Measurements from ENCODE around the gene PCSK2.

Gene PCSK2

DNA sequence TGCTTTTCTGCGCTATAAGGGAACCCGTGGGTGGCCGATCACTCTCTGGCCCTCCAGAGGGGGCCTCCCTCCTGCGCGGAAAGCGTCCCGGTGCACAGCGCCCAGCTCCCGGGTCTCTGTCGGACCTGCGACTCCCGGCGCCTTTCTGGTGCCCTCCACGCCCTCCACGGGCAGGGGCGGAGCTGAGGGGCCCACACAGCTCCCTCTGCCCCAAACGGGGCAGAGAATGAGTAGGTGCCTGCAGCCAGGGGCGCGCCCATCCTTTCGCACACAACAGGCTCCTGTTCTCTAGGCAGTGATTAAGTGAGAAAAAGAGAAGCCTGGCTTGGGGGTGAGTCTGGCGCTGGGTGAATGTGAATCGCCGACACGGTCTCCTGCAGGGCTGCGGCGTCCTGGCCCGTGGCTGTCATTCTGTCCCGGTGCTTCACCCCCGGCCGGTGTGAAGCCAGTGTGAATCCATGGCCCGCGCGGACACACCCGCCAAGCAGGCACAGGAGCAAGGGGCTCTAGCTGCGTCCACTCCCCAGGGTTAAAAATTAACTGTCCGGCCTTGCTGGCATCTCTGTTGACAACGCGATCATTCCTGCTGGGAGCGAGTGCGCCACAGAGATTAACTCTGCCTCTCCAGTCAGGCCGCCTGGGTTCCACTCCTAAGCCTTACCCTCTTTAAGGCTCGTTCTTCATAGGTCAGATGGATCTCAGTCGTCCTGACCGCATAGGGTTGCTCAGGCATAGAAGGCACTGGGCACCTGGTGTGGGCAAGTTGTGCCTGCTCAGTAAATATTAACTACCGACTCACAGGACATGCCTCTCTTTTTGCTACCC lies 88.8 kb downstream of the PCSK2 start:
- TF ChIP-seq, protein P1, sequence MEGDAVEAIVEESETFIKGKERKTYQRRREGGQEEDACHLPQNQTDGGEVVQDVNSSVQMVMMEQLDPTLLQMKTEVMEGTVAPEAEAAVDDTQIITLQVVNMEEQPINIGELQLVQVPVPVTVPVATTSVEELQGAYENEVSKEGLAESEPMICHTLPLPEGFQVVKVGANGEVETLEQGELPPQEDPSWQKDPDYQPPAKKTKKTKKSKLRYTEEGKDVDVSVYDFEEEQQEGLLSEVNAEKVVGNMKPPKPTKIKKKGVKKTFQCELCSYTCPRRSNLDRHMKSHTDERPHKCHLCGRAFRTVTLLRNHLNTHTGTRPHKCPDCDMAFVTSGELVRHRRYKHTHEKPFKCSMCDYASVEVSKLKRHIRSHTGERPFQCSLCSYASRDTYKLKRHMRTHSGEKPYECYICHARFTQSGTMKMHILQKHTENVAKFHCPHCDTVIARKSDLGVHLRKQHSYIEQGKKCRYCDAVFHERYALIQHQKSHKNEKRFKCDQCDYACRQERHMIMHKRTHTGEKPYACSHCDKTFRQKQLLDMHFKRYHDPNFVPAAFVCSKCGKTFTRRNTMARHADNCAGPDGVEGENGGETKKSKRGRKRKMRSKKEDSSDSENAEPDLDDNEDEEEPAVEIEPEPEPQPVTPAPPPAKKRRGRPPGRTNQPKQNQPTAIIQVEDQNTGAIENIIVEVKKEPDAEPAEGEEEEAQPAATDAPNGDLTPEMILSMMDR (IDR thresholded peaks at IDR 0.05; ENCODE audit: extremely low read depth, missing control alignments) = no peak
- DNase-seq (ENCODE audit: low spot score) = no peak

DNA sequence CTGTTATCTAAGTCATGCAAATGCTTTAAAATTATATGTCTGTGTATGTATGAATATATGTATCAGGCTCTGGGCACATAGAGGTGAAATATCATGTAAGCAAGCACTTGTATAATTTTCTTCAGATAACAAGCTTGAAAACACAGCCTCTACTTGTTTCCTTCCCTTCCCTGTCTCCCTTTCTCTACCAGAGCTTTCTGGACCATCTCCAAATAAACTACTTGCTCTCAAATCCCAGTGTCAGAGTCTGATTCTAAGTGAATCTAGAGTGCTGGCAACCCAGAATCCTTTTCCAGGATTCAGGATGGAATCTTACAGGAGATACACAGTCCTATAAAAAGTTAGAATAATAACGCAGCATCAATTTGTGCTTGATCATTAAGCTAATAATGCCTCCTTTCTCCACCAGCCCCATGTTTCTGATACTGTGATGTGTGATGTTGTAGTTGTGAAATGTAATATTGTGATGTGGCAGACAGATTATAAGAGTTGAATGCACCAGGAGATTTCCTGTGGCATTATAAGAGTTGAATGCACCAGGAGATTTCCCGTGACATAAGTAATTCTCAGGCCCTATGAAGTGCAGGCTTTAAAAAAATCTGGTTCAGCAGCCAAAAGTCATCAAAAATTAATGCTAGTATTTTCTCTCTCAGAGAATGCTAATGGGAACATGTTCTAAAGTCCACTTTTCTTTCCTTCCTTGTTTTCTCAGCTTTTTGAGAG lies 89.6 kb downstream of the PCSK2 start:
- TF ChIP-seq, protein P1 (IDR thresholded peaks at IDR 0.05; ENCODE audit: extremely low read depth, missing control alignments) = no peak
- DNase-seq (ENCODE audit: low spot score) = no peak

DNA sequence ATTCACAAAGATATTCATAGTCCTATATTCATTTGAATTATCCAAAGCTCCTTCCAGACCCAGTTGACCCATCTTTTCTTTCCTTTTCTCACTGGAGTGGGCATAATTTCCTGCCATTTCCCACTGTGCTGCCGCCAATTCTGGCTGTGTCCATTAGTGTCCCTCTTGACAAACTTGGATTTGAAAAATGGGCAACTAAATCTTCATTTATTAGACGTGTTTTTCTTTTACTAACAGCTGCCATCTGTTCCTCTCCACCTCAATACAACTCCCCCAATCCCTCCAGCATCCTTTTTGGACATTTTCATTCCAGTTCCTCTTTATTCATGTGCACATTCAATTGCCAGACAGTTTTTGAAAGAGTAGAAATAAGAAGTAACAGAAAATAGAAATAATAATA lies 90.5 kb downstream of the PCSK2 start:
- DNase-seq (ENCODE audit: low spot score) = no peak
- TF ChIP-seq, protein P1 (IDR thresholded peaks at IDR 0.05; ENCODE audit: extremely low read depth, missing control alignments) = no peak

DNA sequence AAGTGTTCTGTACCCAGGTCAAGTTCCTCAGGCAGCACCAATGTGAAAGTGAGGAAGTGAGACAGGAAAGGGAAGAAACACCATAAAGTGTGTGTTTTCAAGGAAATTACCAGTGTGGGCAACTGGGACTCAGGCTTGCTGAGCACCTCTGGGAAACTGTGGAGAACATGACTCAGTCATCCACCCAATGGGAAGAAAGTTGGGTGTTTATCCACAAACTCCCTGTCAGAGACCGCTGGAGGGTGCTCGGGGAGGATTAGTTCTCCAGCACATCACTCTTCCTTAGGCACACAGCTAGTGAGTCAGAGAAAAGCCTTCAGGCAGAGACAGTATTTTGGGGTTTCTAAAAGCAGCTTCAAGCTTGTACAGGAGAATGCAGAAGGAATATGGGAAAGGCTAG lies 93.6 kb downstream of the PCSK2 start:
- no peak for DNase-seq (ENCODE audit: low spot score)
- TF ChIP-seq, protein P1 (IDR thresholded peaks at IDR 0.05; ENCODE audit: extremely low read depth, missing control alignments) = no peak

DNA sequence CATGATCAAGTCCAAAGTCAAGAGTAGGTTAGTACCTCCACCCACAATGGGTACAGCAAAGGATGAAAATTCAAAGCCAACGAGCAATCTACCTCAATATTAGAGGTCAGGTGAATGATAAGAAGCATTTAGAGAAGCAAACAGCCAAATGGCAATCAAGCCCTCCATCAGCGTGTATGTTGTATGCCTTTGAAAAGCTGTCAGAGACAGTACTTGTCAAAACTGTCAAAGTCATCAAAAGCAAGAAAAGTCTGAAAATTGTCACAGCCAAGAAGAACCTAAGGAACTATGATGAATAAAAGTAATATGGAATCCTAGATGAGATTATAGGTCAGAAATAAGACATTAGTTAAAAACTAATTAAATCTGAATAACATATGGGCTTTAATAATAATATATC lies 99.3 kb downstream of the PCSK2 start:
- TF ChIP-seq, protein P1 (IDR thresholded peaks at IDR 0.05; ENCODE audit: extremely low read depth, missing control alignments) = no peak
- DNase-seq (ENCODE audit: low spot score) = no peak

DNA sequence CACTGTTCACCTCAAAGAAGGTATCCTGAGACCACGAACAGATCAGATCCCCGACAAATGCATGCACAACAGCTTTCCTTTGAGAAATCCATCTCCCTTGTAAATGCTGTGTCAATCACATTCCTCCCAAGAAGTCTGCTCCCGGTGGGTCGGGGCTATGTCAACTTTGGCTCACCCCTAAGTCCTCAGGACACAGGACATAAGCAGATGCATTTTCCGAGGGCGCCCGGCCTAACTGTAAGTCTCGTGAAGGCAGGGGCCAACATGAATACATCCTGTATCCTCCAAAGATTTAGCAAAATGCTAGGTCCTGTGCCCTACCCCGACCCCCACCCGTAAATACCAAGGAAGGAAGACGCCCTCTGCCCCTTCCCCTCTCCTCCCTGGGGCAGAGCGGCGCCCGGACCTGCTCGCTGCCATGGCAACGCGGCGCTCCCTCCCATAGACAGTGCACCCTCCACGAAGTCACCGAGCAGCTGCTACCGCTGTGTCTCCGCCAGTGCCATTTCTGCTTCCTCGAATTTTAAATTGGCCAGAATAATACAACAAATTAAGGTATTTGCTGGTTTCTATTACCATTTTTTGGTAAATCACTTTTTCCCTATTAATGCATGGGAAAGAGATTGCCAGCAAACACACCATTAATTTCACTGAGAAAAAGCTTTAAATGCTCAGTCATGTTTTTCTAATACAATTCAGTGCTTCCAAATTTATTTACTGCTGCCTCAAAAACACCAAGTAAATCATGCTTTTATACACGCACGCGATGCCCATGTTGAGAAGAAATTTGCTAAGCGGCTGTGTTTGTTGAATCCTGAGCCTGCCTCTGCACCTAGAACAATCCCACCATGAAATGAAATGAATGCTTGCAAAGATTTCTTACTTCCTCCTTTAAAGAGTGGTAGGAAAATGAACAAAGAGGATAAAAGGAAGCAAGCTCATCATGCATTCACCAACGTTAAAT lies 100.6 kb downstream of the PCSK2 start:
- TF ChIP-seq, protein P1 (IDR thresholded peaks at IDR 0.05; ENCODE audit: extremely low read depth, missing control alignments) = no peak
- DNase-seq (ENCODE audit: low spot score) = no peak

Data from GM20000 (cell line).